ENCODE results near the gene SHISA6.

SHISA6 gene

DNA sequence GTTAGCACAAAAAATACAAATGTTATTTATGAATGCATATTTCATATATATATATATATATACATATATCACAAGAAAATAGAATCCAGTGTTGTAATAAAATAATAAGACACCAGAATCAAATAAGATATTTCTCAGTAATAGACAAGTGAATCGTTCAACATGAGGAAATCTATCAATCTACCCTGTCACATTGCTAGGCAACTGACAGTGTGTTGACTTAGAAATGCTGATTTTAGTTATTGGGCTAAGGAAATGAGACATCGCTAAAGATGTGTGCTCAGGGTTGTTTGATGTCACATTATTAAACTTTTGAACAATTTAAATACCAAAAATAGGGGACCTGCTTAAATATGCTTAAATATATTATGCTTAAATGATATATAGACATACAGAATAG lies 307.4 kb downstream of the SHISA6 start:
- DNase-seq = no peak

DNA sequence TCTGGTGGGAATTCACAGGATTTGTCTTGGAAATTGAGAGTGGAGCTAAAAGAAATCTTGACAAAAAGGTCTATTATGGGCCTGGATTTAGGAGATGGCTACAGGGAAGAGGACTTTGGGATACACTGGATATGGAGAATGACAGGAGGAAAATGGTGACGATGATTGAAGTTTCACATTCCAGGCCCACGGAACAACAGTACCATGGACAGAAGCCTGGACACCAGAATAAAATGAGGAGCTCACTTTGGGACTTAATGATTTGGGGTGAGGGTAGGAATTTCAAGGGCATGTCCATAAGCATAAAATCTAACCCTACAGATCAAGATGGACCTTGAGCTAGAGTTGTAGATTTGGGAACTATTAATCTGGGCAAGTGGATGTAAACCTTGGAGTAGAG lies 309.4 kb downstream of the SHISA6 start:
- no peak for DNase-seq

DNA sequence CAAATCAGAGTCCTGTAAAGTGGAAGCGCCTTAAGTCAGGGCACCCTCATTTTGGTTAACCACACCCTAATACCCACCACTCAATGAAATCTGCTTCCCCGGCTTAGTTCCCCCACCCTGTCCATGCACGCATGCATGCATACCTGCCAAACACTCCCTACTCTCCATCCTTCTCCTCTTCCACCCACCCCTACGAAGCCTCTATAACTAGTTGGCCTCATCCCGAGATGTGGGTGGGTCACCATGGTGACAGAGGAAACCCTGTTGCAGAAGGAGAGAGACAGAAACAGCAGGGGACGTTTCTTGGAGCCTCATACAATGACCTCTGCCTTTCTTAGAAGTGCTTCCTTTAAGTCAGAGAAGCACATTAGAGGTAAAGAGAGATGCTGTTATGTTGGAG lies 310.4 kb downstream of the SHISA6 start:
- DNase-seq = no peak

DNA sequence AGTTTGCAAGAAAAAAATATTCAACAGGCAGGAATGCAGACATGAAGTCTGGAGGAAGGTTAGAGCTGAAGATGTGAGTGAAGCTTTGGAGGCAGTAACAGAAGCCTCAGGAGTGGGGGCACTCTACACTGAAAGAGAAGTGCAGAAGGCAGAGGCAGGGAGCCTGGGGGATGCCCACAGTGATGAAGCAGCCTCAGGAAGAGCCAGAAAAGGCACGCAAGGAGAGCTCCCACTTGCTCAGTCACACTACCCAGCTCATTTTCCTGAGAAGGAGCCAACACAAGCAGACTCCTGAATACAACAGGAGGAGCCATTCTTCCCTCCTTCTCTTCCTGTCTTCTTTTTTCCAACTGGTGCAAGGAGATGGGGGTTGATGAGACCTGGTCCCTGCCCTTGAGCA lies 312.1 kb downstream of the SHISA6 start:
- DNase-seq = no peak

DNA sequence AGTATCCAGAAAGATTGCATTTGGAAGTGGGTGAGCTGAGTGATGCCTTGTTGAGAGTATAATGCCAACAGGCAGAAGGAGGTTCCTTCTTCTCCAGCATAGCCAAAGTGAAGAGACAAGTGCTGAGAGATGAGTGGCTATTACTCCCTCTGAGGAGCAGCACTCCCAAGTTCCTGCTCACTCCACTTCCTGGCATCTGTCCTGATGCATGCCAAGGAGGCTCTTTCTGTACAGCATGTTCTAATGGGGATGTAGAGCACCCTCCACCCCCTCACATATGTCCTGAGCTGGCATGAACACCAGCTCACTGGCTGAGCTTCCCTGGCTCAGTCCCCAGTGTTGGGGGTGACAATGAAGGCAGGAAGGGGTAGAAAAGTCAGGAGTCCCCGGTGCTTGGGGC lies 313.0 kb downstream of the SHISA6 start:
- no peak for DNase-seq

DNA sequence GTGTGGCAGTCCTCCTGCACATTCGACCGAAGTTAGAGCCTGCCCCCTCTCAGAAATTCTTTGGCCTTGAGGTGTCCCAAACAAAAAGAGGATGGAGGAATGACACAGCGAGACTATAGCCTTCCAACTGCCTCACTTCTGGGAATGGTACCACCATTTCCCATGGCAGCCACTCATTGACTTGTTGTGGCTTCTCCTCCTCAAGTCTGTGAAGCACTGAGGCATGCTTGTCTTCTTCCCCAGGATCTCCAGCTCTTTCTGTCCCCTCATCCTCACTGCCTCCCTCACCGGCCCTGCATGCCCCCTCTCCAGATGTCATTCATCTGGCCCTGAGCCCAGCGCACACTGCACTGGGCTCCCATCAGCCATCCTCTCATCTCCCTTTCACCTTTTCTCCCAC lies 313.5 kb downstream of the SHISA6 start:
- DNase-seq = no peak

DNA sequence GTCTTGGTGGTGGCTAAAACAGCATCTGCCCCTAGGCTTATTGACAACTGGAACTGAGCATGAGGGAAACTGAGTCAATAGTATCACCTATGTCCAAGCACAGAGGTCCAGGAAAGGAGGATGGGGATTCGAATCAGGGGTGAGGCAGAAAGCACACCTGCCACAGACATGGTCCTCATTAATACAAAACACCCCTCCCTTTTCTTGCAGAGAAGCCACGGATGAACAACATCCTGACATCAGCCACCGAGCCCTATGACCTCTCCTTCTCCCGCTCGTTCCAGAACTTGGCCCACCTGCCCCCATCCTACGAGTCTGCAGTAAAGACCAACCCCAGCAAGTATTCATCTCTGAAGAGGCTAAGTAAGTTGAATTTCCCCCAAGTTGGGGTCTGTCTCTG lies 314.5 kb downstream of the SHISA6 start:
- DNase-seq = no peak

DNA sequence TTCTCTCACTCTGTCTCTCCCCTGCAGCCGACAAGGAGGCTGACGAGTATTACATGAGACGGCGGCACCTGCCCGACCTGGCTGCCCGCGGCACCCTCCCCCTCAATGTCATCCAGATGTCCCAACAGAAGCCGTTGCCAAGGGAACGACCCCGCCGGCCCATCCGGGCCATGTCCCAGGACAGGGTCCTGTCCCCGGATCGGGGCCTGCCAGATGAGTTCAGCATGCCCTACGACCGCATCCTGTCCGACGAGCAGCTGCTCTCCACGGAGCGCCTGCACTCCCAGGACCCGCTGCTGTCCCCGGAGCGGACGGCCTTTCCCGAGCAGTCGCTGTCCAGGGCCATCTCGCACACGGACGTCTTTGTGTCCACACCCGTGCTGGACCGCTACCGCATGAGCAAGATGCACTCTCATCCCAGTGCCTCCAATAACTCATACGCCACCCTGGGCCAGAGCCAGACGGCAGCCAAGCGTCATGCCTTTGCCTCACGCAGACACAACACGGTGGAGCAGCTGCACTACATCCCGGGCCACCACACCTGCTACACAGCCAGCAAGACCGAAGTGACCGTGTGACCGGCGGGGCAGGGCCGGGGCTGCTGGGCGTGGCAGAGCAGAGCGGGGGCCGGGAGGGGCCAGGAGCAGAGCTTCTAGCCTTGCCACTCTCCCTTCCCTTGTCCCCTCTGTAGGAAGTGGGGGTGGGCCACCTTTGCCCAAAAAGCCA lies 316.9 kb downstream of the SHISA6 start:
- no peak for DNase-seq

DNA sequence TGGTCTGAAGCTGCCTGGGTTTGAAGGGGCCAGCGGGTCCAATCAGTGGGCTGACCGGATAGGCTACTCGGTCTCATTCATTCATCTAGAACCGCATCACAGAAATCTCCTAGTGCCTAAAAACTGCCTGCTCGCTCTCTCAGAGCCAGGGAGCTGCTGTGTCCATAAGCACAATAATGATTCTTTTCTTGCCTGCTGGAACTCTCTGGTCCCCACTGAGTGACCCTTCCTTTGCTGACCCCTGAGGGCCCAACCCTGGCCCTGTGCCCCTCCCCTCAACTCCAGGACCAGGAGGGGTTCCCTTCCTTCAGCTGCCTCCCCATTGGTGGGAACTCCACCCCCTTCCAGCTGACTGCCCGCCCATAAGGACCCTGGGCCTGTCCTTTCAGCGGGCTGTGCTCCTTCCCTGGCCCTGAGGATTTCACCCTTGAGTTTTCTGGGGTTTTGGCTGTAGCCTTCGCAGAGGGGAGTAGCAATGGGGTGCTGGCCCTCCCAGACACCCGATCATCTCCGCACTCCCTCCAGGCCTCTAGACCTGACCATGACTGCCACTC lies 317.7 kb downstream of the SHISA6 start:
- no peak for DNase-seq

DNA sequence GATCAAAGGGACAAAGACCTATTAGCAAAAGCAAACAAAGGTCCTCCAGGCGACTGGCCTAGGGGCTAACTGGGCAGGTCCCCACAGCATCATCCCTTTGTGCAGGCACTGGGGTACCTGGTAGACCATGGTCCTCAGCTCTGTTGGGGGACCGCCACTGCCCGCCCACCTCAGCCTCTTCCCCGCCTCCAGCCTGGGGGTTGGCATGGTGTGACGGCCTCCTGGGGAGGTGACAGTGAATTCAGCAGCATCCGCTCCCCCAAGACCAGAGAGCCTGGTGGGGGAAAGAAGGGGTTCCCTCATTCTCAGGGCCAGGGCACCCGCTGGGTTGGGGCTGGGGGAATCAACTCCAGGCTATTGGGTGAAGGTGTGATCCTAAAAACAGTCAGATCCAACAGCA lies 318.6 kb downstream of the SHISA6 start:
- no peak for DNase-seq

DNA sequence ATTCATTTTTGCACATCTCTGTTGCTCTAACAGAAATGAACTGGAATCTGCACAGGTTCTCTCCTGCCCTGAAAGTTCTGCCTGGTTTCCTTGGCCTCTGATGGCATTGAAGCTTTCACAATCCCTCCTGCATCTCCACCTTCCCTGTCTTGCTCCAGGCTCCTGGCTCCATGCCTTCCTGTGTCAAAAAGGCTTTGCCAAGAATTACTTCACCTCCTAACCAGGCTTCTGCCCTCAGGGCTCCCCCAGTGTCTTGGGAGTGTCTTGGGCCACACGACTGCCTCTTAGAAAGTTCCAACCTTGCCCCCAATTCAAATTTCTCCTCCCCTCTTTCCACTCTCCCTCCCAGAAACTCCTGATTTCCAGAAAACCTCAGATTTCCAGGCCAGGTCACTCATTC lies 320.3 kb downstream of the SHISA6 start:
- no peak for DNase-seq

DNA sequence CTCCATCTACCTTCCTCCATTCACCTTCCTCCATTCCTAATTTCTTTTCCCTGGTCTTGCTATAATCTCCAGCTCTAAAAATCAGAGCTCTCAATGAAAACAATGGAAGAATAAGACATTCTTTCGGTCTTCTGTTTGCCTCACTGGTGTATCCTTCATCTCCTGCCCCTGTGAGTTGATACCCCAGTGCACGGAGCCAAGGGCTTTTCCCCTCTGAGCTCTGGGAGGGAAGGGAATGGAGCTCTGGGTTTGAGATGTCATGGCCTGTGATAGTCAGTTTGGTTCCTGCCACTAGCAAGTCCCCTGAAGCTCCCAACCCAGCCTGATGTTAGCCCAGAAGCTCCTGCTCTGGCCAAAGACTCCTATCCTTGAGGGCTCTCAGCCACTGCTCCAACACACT lies 320.7 kb downstream of the SHISA6 start:
- no peak for DNase-seq

DNA sequence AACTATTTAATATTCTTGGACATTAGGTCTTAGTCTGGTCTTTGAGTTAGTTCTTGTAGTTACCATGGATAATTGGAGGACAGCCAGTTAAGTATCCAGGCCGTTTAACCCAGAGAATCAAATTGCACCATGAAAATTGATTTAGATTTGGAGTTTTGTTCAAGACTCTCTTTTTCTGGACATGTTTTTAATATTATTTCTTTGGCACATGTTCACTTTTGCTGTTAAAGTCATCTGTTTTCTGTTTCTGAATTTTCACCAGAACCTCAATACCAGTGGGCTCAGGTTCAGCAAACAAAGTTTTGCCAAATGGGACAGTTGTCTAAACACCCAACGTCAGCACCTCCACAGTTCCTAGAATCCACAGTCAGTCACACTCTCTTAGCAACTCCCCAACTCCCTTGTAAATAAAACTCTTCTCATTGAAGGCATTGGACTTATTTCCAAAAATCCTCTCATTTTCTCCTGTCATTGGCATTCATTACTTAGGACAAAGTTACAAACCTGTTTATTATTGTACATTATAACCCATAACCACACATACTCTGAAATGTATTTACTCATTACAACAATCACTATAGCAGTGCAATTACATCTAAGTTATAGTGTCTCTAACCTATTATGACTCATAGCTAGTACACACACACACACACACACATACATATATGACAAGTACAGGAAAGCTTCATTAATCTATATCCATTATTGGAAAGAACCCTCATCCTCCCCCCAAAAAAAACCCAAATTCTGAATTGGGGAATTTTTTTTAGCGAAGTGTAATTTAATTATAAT lies 323.8 kb downstream of the SHISA6 start:
- DNase-seq = no peak

DNA sequence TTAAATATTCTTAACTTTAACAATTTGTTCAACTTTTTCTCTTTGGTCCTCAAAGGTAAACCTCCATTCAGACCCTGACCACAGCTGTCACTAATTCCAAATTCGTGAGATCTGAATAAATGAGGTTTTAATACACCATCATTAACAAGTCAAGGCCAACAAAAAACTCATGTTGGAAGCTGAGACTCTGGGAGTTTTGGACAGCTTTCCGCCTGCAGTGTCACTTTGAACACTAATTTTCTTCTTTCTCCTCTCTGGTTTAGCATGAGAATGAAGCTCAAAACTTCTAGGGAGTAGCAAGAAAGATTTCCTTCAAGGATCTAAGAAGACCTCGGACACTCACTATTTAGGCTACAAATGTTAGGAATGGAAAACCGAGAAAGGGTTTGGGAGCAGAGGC lies 324.6 kb downstream of the SHISA6 start:
- DNase-seq = no peak

DNA sequence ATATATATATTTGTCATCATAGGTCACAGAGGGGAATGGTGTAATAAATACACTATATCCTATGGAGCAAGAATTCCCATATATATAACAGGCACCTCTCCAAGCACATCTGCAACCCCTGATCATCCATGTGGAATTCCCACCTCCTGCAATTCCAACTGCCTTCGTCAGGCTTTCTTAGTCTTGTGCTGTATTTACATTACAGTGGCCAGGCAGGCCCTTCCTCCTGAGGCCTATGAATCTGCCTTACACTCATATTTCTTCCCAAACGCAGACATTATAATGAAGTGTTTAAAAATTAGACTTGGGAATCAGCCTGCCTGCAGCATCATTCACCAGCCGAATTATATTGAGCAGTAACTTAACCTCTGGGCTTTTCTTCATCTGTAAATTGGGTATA lies 338.0 kb downstream of the SHISA6 start:
- no peak for DNase-seq

DNA sequence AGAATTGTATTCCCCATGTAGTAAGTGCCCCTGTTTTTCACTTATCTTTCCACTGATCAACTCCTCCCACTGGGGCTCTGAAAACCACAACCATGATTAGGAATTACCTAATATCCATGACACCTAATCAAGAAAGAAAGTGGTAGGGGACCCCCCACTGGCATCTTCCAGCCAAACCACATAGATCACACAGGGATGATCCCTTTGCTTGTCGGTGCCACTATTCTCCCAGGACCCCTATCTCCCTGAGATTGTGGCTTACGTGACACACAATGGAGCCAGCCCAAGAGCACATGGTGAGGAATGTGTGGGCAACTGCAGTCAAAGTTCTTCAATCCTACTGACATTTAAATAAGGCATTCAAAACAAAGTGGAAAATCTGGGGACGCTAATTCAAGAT lies 339.7 kb downstream of the SHISA6 start:
- no peak for DNase-seq

DNA sequence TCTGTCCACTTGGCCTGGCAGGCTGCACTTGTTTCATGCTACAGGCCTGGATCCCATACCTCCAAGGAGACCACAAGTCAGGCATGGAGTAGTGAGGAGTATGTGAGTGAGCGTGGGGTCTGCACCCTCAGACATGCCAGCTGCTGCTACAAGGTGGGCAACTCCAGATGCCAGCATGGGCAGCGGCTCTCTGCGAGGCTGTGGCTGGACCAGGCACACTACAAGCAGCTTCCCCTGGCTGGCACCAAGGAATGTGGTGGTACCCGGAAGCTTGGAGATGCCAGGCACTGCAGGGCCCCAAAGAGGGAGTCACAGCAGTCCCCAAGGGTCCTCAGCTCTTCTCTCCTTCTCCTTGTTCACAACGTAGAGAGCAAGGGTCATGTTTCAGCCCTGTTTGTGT lies 341.2 kb downstream of the SHISA6 start:
- DNase-seq = no peak

DNA sequence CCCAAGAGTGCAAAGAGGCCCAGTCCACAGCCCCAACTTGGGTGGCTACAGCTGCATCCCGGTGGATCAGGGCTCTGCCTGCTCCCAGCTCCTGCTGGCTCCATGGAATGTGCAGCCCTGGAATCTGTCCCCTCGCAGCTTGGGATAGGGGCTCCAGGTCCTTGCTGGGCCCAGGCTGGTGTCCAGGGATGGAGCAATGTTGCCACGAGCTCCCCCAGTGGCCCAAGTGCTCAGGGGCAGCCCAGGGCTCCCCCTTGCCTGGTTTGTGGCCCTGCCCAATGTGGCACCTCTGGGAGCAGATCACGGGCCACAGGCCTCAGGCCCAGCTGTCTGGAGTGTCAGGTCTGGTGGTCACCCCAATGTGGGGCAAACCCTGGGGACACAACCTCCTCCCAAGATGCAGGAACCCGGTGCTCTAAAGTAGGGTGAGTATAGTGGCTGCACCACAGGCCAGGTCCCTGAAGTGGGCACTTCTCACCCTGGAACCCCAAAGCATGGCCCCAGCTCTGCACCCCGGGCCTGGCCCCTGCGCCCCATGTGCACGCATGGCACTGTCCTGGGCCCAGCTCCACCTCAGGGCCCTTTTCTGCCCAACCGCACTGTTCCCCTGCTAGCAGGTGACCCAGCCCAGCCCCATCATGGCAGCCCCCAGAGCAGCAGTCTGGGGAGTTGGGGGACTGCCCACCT lies 342.4 kb downstream of the SHISA6 start:
- DNase-seq = no peak

DNA sequence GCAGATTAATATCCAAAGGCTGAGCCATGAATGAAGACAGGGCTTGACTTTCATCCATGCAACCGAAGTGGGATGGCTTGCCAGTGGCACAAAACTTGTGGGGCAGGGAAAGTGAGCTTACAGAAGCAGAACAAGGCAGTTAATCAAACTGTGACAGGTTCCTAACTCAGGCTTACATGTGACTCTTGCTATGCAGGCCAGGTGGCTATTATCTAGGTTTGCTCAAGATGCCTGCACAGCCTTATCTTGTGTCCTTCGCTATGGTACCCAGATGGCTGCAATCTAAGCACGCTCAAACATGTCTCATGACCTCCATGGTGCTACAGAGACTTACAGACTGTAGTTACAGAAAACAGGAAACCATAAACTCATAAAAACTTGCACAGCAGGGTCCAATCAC lies 348.7 kb downstream of the SHISA6 start:
- no peak for DNase-seq

DNA sequence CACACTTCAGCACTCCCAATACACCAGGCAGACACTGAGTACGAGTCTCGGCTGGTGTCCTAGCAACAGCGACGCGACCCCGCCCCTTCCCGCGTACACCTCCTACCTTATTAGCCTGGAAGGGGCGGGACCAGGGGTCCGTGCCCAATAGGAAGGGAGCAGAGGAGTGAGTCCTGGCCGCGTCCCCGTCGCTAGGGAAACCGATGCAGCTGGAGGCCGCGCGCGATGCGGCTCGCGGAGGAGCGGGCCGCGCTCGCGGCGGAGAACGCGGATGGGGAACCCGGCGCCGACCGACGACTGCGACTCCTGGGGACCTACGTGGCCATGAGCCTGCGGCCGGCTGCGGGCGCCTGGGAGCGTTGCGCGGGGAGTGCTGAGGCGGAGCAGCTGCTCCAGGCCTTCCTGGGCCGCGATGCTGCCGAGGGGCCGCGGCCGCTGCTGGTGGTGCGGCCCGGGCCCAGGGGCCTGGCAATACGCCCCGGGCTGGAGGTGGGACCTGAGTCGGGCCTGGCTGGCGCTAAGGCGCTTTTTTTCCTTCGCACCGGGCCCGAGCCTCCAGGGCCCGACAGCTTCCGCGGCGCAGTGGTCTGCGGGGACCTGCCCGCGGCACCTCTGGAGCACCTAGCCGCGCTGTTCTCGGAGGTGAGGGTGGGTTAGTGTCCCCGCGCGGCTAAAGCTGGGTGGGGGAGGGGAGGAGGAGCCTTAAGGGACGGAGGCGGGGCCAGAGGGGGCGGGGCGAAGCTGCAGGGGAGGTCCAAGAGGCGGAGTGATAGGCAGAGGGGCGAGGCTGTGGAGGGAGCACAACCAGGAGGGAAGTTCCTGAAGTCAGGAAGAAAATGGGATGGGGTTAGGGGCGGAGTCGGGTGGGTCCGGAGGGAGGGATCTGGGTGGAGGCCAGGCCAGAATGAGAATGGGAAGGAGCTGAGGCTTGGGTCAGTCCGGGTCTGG lies 357.5 kb downstream of the SHISA6 start, which contains the start of gene DNAH9:
Gene DNAH9 (plus strand): TSS at position 197 of the 948 bp plus-strand sequence. CDS start 29 bp downstream, at position 226.
- peak; percentile 100 for DNase-seq

DNA sequence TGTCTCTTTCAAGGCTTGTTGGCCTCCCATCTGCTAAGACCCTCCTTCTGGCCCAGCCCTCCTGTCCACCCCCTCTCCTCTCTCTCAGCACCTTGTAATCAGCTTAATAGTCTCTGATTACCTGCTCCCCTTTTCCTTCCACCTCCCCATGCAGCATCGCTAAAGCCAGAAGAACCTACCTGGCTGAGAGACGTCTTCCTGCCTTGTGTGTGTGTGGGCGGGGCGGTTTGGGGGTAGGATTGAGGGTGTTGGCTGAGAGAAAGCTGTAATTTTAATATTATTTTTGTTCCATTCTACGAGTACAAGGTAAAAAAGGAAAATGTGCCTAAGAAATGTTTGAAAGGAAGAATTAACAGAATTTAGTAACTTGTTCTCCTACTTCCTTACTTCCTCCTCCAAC lies 360.6 kb downstream of the SHISA6 start:
- peak; percentile 91 for DNase-seq

DNA sequence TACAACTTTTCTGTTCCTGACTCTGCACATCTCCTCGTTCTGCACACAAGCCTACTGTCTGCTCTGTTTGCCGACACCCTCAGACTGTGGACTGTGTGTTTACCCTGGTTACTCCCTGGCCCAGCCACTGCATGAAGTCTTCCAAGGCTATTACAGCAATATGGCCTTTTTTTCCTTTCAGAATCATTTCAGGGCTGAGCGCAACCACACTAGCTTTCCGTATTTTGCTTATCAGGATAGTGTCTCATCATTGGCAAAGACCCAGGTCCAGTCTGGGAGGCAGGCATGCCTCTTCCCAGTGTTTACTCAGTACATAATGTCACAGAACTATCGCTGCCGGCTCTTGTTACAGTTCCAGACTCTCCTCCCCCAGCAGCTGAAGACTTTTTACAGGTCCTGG lies 367.4 kb downstream of the SHISA6 start:
- DNase-seq = no peak
